Neural cell (in vitro differentiated cells): ENCODE data around the gene MLST8.
"Not testable (repeated sequence)": the region's sequence is repeated elsewhere in the genome, so short reads cannot be mapped to it uniquely, and the experiment has no call there.

Experiments used
- EZH2 ChIP-seq: fragments of 200-600, 300-800 bp; shearing (Covaris generic), sonication (generic); IDR thresholded peaks from 2 replicates; pipeline ENCODE4 v1.6.1; 2014; ENCODE audit warnings: antibody characterized with exemption, low read length, borderline replicate concordance, mild to moderate bottlenecking; ENCODE audit not compliant: insufficient read depth, poor library complexity, severe bottlenecking
- RAD21 ChIP-seq: fragments of 450-650 bp; conservative IDR thresholded peaks from 2 replicates; pipeline ENCODE4 v1.6.1; 2014; ENCODE audit warnings: antibody characterized with exemption, mild to moderate bottlenecking, moderate library complexity

GRCh38 chr16:2258530-2258929 lies 53.3 kb downstream of the MLST8 start:
- TF ChIP-seq RAD21, EZH2: not testable (repeated sequence)
